Measurements from ENCODE around the gene UBA52.

GRCh38 chr19:18590273-18591272 is 18.9 kb downstream of the UBA52 start:
- TF ChIP-seq POLR2AphosphoS5 (IDR thresholded peaks at IDR 0.05) (no peak), POLR2A (IDR thresholded peaks at IDR 0.05) (no peak)
- TF ChIP-seq, protein P1, sequence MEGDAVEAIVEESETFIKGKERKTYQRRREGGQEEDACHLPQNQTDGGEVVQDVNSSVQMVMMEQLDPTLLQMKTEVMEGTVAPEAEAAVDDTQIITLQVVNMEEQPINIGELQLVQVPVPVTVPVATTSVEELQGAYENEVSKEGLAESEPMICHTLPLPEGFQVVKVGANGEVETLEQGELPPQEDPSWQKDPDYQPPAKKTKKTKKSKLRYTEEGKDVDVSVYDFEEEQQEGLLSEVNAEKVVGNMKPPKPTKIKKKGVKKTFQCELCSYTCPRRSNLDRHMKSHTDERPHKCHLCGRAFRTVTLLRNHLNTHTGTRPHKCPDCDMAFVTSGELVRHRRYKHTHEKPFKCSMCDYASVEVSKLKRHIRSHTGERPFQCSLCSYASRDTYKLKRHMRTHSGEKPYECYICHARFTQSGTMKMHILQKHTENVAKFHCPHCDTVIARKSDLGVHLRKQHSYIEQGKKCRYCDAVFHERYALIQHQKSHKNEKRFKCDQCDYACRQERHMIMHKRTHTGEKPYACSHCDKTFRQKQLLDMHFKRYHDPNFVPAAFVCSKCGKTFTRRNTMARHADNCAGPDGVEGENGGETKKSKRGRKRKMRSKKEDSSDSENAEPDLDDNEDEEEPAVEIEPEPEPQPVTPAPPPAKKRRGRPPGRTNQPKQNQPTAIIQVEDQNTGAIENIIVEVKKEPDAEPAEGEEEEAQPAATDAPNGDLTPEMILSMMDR (IDR thresholded peaks at IDR 0.05): no peak
